HepG2 (cell line): ENCODE results near the gene TLR6. TPM values are rescaled to one million over a fixed set of nuclear protein-coding genes. Genes with fewer than 3 reads are reported as not detected.

Experiments used
- ATAC-seq: fragments of 200-7000 bp; cut with Tn5 transposase; 3 replicates; pipeline ENCODE4 v1.9.1; 2020; ENCODE audit warnings: mild to moderate bottlenecking, moderate library complexity
- BruUV-seq: library from RNA; stranded (reverse); fragments of 400-500 nt; replicated peaks from 2 replicates; lab custom pipeline; 2021; lab: Mats Ljungman, UMichigan
- CTCF ChIA-PET: fragments of 300-600 bp; formaldehyde crosslinking; extraction: SDS; loops from one replicate; lab custom pipeline; 2021; ENCODE audit warnings: low total read pairs, inconsistent platforms, low intra/inter-chr PET ratio; lab: Yijun Ruan, JAX
- POLR2A ChIA-PET: fragments of 350-600 bp; sonication (Branson Sonifier 250); formaldehyde crosslinking; loops from one replicate; lab custom pipeline; 2020; ENCODE audit warnings: antibody characterized with exemption, inconsistent platforms; lab: Yijun Ruan, JAX
- DNase-seq: peaks from one replicate; pipeline ENCODE4 v3.0.0-alpha.2; 2015; ENCODE audit warnings: low spot score
- FAIRE-seq: peaks from 3 replicates; lab custom pipeline; 2011; peaks lifted over from hg19 to GRCh38; lab: Jason Lieb, UNC
- H2AFZ ChIP-seq: one replicate; pipeline ENCODE4 v1.6.1; 2011; ENCODE audit warnings: low read length, inconsistent platforms
- H3K27ac ChIP-seq: fragments of 300-600 bp; 3 replicates; pipeline ENCODE4 v1.8.0; 2011; ENCODE audit warnings: mixed run types, mild to moderate bottlenecking, mixed read lengths, low read length, inconsistent platforms; ENCODE audit not compliant: insufficient read depth; ENCODE audit errors: extremely low read length
- H3K27me3 ChIP-seq, 2 experiments: fragments of 200-600 bp in 1 of 2; 2 replicates in 1 of 2; 3 replicates in 1 of 2; pipeline versions ENCODE4 v1.6.0 to v1.8.0; 2011; ENCODE audit warnings: low read length in 2 of 2, mild to moderate bottlenecking in 2 of 2, moderate library complexity in 2 of 2, inconsistent platforms in 1 of 2; ENCODE audit not compliant: insufficient read depth in 2 of 2, control insufficient read depth in 1 of 2
- H3K36me3 ChIP-seq, 2 experiments: fragments of 200-600 bp in 1 of 2; replicated peaks in 1 of 2; 2 replicates in 1 of 2; 3 replicates in 1 of 2; pipeline versions ENCODE4 v1.5.1 to v1.8.0; 2011; ENCODE audit warnings: low read length in 2 of 2, inconsistent platforms in 1 of 2; ENCODE audit not compliant: insufficient read depth in 2 of 2, control insufficient read depth in 1 of 2
- H3K4me1 ChIP-seq: 2 replicates; pipeline ENCODE4 v1.5.1; 2012; ENCODE audit warnings: low read length, inconsistent platforms; ENCODE audit not compliant: insufficient read depth
- H3K4me2 ChIP-seq: 2 replicates; pipeline ENCODE4 v1.6.0; 2011; ENCODE audit warnings: low read depth, low read length, inconsistent platforms
- H3K4me3 ChIP-seq, 3 experiments: fragments of 200-600 bp in 1 of 3; sonication (generic), shearing (Covaris generic) in 1 of 3; replicated peaks in 1 of 3; 2 replicates each; pipeline ENCODE4 v1.5.1; 2011 to 2016; ENCODE audit warnings: low read length in 3 of 3, inconsistent platforms in 2 of 3, low read depth in 2 of 3, mild to moderate bottlenecking in 2 of 3, control low read depth in 1 of 3, mixed read lengths in 1 of 3; ENCODE audit not compliant: insufficient read depth in 1 of 3
- H3K79me2 ChIP-seq: one replicate; pipeline ENCODE4 v1.6.1; 2011; ENCODE audit warnings: low read length, inconsistent platforms; ENCODE audit not compliant: insufficient read depth
- H3K9ac ChIP-seq: 2 replicates; pipeline ENCODE4 v1.6.0; 2011; ENCODE audit warnings: mild to moderate bottlenecking, low read depth, low read length, inconsistent platforms; ENCODE audit not compliant: insufficient read depth
- H3K9me3 ChIP-seq: 2 replicates; pipeline ENCODE4 v1.5.1; 2012; ENCODE audit warnings: mild to moderate bottlenecking, low read length
- H4K20me1 ChIP-seq: 2 replicates; pipeline ENCODE4 v1.6.0; 2011; ENCODE audit warnings: inconsistent platforms, mild to moderate bottlenecking, low read length, moderate library complexity; ENCODE audit not compliant: insufficient read depth
- BRCA1 ChIP-seq: sonication (generic); formaldehyde crosslinking; IDR thresholded peaks from 2 replicates; pipeline ENCODE4 v1.4.0; 2020; ENCODE audit warnings: missing genetic modification reagents
- KIAA2018 ChIP-seq: sonication (generic); formaldehyde crosslinking; IDR thresholded peaks from 2 replicates; pipeline ENCODE4 v1.5.0; 2020; ENCODE audit warnings: mild to moderate bottlenecking, missing genetic modification reagents, borderline replicate concordance
- MAX ChIP-seq: IDR thresholded peaks from 2 replicates; pipeline ENCODE4 v1.6.1; 2012; ENCODE audit warnings: inconsistent platforms
- MED8 ChIP-seq: sonication (generic); formaldehyde crosslinking; IDR thresholded peaks from 2 replicates; pipeline ENCODE4 v1.8.1; 2023; ENCODE audit warnings: mild to moderate bottlenecking, missing genetic modification reagents; ENCODE audit not compliant: insufficient replicate concordance
- ONECUT2 ChIP-seq: sonication (generic); formaldehyde crosslinking; IDR thresholded peaks from 2 replicates; pipeline ENCODE4 v1.4.0; 2020; ENCODE audit warnings: missing genetic modification reagents
- PCBP1 ChIP-seq: fragments of 200-400 bp; formaldehyde crosslinking; IDR thresholded peaks from 2 replicates; pipeline ENCODE4 v1.6.1; 2017; ENCODE audit warnings: mild to moderate bottlenecking, low read depth, low read length, borderline replicate concordance
- POGZ ChIP-seq: sonication (generic); formaldehyde crosslinking; IDR thresholded peaks from 2 replicates; pipeline ENCODE4 v1.4.0; 2020; ENCODE audit warnings: mild to moderate bottlenecking, missing genetic modification reagents
- RARG ChIP-seq: sonication (generic); formaldehyde crosslinking; IDR thresholded peaks from 2 replicates; pipeline ENCODE4 v1.4.0; 2020; ENCODE audit warnings: low read depth, mild to moderate bottlenecking, missing genetic modification reagents
- REXO4 ChIP-seq: sonication (generic); formaldehyde crosslinking; IDR thresholded peaks from 2 replicates; pipeline ENCODE4 v1.8.0; 2022; ENCODE audit warnings: missing genetic modification reagents, mild to moderate bottlenecking, borderline replicate concordance
- SP2 ChIP-seq: sonication (generic); formaldehyde crosslinking; IDR thresholded peaks from 2 replicates; pipeline ENCODE4 v1.5.1; 2020; ENCODE audit warnings: mild to moderate bottlenecking, missing genetic modification reagents
- SRSF9 ChIP-seq: fragments of 200-400 bp; formaldehyde crosslinking; IDR thresholded peaks from 2 replicates; pipeline ENCODE4 v1.6.1; 2018; ENCODE audit warnings: borderline replicate concordance, mild to moderate bottlenecking, low read depth, low read length; ENCODE audit not compliant: insufficient read depth, poor library complexity, severe bottlenecking
- ZBTB7B ChIP-seq: sonication (generic); formaldehyde crosslinking; IDR thresholded peaks from 2 replicates; pipeline ENCODE4 v1.4.0; 2020; ENCODE audit warnings: missing genetic modification reagents
- ZFP62 ChIP-seq: sonication (generic); formaldehyde crosslinking; IDR thresholded peaks from 2 replicates; pipeline ENCODE4 v1.4.0; 2020; ENCODE audit warnings: missing genetic modification reagents
- ZNF207 ChIP-seq: fragments of 450-650 bp; IDR thresholded peaks from 2 replicates; pipeline ENCODE4 v1.6.1; 2016; ENCODE audit warnings: antibody characterized with exemption, borderline replicate concordance
- ZNF549 ChIP-seq: sonication (generic); formaldehyde crosslinking; IDR thresholded peaks from 2 replicates; pipeline ENCODE4 v1.5.0; 2020; ENCODE audit warnings: missing genetic modification reagents
- ZNF576 ChIP-seq: sonication (generic); formaldehyde crosslinking; IDR thresholded peaks from 2 replicates; pipeline ENCODE4 v1.4.0; 2020; ENCODE audit warnings: mild to moderate bottlenecking, missing genetic modification reagents
- ZNF784 ChIP-seq: sonication (generic); formaldehyde crosslinking; IDR thresholded peaks from 2 replicates; pipeline ENCODE4 v1.5.1; 2020; ENCODE audit warnings: missing genetic modification reagents, mild to moderate bottlenecking, borderline replicate concordance
- WGBS: methylation state at CpG from one replicate; pipeline ENCODE4 v1.1.6; 2017; ENCODE audit warnings: low lambda C conversion rate; 5-methylcytosine and 5-hydroxymethylcytosine counted together
- in situ Hi-C: cut with HindIII; loops from 2 replicates; pipeline ENCODE4 v1.10.0; 2017; ENCODE audit warnings: low pct_unique_long_range_greater_than_20kb; ENCODE audit not compliant: extremely low pct_ligation_motif_present
- intact Hi-C: fragments of 100-400 bp; cut with micrococcal nuclease; formaldehyde crosslinking; loops from one replicate; pipeline ENCODE4 v1.10.0; 2022; ENCODE audit not compliant: unreplicated experiment
- polyA plus RNA-seq, 8 experiments: library from polyadenylated mRNA; depleted of rRNA in 3 of 8; stranded (reverse) in 7 of 8; unstranded in 1 of 8; fragments of >200 nt; fragmentation: Illumina TruSeq in 4 of 8; extraction: Trizol in 4 of 8; gene quantifications; 2 replicates each; pipeline versions ENCODE4 v1.2.1 to v1.2.3, GENCODE V29; 2011 to 2016; ENCODE audit warnings: low read depth in 4 of 8, missing spikeins in 1 of 8, mixed read lengths in 1 of 8; ENCODE audit not compliant: insufficient read depth in 1 of 8
- total RNA-seq, 5 experiments: library from RNA; depleted of rRNA; stranded (reverse); fragments of >200 nt; fragmentation: Illumina TruSeq; extraction: Trizol; gene quantifications; 2 replicates each; pipeline ENCODE4 v1.2.3, GENCODE V29; 2016; ENCODE audit warnings: low read depth in 1 of 5

The TLR6 gene
- total and polyA plus RNA-seq, 2 of the 13 experiments (the other 11 are each of a cell fraction or from before 2014, with no cell fraction given): 0.33 to 0.71 TPM

- Histone ChIP-seq H3K9me3 (no peaks in the 10 kb centered on the region), H3K36me3 (no peaks in the 10 kb centered on the region), H3K27me3 (no peaks in the 10 kb centered on the region), H3K4me1 (peaks cover 24% of the 10 kb centered on the region), H2AFZ (no peak overlapping the region), H4K20me1 (no peaks in the 10 kb centered on the region), H3K4me3 (no peak overlapping the region), H3K4me2 (no peak overlapping the region), H3K9ac (no peak overlapping the region), H3K79me2 (no peaks in the 10 kb centered on the region), H3K27ac (no peak overlapping the region)
- ChIA-PET CTCF (no interaction called here), POLR2A (no interaction called here)
- 57% methylated on average over 4 of the region's 4 CpGs for WGBS
- TF ChIP-seq ZFP62 (CRISPR knock-in tag) (no peak), ZNF207 (no peak), PCBP1 (no peak), ONECUT2 (CRISPR knock-in tag) (no peak), ZBTB7B (CRISPR knock-in tag) (no peak), RARG (CRISPR knock-in tag) (no peak), ZNF549 (CRISPR knock-in tag) (no peak), POGZ (CRISPR knock-in tag) (no peak), BRCA1 (CRISPR knock-in tag) (no peak), SP2 (CRISPR knock-in tag) (no peak), ZNF784 (CRISPR knock-in tag) (no peak), MAX (no peak), MED8 (CRISPR knock-in tag) (no peak), ZNF576 (CRISPR knock-in tag) (no peak), SRSF9 (no peak), KIAA2018 (CRISPR knock-in tag) (no peak), REXO4 (CRISPR knock-in tag) (no peak)
- intact Hi-C loops (no loop called here), in situ Hi-C loops (no loop called here)
- FAIRE-seq: no peak
- BruUV-seq: no TSS peak
- DNase-seq: no peak
- ATAC-seq: no peak
Observed at GRCh38 chr4:38861791-38862190, 5.2 kb upstream of the TLR6 start.
